Stimulated activated CD4-positive, alpha-beta T cell treated with anti-CD3 and anti-CD28 coated beads, Interleukin-4, amount 100 ng/mL, for 4 hours (primary cell): ENCODE results near the gene LRTM2.

Source experiments
- DNase-seq, 2 experiments: peaks; one replicate each; pipeline ENCODE4 v3.0.0-alpha.2; 2020

Gene LRTM2

DNA sequence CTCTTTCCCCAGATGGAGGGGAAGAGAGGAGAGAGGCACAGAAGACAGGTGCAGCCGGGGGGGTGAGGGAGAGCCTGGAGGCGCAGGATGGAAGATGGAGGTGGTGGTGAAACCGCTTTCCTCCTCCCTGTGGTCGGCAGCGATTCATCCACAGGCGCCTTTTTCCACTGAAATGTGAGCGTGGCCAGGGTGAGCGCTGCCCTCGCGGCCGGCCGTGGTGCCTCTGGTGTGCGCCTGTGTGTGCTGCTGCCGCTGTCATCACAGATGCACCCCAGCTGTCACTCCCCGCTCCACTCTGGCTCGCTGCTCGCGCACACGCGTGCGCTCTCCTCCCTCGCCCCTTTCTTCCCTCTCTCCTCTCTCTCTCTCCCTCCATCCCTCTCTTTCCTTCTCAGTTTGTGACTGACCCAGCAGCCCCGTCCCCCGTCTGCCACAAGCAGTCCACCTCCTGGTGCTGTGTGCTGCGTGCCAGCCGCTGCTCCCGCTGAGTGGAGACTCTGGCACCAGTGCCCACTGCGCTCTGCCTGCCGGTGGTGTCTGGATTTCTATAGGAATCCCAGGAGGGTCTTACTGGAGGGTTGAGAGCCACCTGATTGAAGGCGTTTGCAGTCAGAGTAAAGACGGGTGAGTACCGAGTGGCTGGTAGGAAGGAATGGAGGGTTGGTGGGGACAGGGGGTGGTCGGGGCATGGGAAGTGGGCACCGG lies at the start of gene LRTM2:
LRTM2 (plus strand) TSS at position 375 of the 705 bp plus-strand sequence. CDS start 7,584 bp downstream, outside the sequence.
- DNase-seq: no peak

DNA sequence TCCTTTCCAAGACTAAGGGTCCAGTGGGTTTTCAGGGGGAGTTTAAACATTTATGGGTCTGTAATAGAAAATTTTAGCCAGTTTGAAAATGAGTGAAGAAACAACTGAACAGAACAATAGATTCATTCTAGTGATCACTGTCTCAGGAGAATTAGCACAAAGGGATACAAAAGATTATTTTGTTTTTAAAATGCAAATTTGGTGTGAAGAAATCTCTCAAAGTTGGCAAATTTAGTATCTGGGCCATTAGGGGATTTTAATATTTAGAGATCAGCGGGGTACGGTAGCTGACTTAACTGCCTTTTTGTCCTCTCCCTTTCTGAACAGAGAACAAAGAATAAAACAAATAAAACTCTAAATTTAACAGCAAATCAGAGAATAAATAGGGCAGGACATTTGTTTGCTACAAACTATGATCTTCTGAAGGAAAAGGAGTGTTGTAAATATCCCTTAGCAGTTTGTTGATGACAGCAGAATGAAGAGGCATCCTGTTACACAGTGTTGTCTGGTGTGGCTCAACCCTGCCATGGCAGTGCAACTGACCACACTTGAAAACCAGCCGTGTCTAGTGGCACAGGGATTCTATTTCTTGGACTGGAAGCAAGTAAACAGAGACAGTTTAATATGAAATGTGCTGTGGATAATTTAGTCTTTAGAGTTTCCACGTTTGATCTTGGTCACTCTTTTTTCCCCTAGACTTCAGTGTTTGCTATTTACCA lies 46.3 kb upstream of the LRTM2 start:
- no peak for DNase-seq

DNA sequence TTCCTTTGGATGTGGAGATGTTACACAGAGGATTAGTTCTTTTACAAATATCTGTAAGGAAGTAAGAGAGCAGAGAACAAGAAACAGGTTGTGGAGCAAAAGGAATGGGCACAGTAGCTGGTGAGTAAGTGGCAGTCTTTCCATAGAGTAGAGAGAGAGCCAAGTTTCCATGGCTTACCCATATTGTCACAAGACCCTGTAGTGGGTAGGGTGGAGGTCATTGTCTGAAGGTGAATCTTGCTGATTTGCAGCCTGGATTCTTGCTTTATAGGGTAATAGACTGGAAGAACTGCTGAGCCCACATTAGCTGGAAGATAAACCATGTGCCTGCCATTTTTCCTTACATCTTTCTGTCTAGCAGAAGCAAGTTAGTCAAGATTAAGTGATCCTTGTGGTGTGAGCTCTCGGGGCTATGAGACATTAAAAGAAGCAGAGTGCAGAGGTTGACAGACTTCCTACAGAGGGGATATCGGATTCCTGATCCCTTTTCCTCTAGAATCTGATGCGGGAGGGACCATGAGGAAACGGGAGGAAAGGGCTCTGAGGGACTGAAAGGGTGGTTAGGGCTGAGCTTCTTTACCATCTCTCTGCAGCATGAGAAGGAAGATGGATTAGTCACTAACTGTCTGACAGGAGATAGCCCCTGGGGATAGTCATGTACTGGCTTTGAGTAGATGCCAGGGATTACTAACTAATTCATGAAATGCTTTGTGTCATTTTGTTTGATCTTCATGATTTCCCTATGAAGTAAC lies 44.0 kb upstream of the LRTM2 start:
- DNase-seq: no peak

DNA sequence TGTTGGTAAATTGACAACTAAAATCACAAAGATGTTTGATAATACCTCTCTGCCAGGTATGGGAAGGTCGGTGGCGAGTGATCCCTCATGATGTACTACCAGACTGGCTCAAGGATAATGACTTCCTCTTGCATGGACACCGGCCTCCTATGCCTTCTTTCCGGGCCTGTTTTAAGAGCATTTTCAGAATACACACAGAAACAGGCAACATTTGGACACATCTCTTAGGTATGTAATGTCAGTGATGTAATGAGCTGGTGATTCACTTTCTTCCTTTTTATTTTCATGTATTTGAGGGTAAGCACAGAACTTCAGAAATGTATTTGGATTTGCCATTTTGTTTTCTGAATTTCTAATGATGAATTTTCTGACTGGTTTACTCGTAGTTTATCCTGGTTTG lies 42.6 kb upstream of the LRTM2 start:
- DNase-seq: no peak

DNA sequence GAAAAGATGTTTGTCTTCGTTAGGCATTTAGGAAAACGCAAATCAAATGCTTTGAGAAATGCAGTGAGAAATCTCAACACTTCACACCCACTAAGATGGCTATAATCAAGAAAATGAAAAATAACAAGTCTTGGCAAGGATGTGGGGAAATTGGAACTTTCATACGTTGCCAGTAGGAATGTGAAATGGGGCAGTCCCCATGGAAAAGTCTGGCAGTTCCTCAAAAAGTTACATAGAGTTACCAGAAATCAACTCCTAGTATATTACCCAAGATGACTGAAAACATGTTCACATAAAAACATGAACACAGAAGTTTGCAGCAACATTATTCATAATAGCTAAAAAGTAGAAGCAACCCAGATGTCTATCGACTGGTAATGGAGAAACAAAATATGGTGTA lies 41.5 kb upstream of the LRTM2 start:
- DNase-seq: no peak

DNA sequence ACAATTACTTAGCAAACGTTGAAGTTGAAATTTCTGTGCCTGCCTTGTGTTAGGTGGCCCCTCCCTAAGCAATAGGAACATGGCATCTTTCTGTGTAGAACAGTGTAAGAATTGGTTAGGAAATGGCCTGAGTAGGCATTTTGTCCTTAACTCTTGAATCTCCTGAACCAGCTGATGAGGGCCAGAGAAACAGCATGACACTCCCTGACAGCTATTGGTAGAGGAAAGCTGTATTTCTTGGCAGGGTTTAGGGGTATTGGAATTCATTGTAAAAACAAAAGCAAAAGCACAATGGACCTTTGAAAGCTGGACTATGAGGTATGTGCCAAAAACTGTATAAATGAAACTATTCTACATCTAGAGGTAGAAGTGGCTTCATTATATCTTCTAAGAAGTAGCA lies 40.6 kb upstream of the LRTM2 start:
- DNase-seq: no peak

DNA sequence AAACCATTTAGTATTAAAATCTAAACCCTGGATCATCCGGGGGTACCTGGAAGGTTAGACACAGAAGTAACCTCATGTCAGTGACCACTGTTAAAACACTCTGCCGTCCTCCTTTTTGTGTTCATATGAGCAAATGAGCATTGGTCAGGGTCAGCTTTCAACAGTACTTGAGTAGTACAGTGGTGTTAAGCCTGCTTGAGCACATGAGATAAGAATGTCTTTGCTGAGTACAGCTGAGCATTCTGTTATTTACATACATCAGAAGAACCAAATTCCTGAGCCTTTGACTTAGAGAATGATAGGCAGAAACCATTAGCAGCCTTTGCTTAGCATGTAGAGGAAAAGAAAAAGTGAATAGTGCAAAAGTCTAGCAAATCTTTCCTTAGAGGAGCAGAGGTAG lies 38.6 kb upstream of the LRTM2 start:
- DNase-seq: no peak

DNA sequence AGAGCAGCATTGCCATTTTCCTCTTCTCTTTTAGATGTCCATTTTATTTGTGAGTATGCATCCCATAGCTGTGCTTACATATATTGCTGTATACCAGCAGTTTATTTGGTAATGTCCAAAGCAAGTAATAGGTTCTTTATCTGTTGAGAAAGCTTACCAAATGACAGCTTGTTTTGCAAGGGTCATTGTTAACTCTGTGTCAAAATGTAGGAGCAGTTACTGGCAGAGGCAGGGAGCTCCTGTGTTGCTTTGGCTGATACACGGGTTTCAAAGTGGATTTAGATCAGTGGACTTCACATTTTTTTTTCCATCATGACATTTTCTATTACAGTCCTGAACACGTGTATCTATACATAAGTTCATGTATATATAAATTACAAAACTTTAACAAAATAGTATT lies 38.1 kb upstream of the LRTM2 start:
- no peak for DNase-seq

DNA sequence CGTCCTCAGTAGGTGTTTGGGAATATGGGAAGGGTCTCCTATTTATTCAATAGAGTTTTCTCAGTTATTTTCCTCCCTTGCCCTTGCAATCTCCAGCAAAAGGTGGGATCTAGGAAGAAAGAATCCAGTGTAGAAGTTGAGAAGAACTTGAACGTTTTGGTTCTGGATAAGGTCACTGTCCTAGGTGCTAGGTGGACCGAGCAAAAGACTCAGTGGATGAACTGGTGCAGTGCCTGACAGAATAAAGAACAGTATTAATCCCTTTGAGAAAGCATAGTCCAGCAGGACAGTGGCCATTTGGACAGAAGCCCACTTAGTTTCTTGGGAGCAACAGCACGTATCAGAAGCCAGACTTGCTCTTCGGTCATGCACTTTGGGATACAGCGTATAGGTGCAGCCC lies 32.7 kb upstream of the LRTM2 start:
- no peak for DNase-seq

DNA sequence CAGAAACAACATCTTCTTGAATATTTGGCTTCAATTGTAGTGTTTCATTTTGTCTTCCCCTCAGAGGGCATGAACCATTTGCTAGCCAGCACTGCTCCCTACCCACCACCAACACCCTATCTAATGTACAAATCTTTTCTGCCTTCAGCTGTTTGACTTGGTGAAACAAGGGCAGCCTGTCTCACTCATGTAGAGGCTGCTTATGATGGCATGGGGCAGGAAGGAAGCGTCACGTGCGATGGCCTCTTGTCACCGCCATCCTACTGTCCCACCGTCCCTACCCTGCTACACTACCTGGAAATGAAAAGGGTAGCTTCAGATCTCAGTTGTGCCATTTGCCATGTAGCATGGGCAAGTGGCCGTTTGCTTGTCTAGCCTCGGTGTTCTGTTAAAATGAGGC lies 29.9 kb upstream of the LRTM2 start:
- DNase-seq: no peak

DNA sequence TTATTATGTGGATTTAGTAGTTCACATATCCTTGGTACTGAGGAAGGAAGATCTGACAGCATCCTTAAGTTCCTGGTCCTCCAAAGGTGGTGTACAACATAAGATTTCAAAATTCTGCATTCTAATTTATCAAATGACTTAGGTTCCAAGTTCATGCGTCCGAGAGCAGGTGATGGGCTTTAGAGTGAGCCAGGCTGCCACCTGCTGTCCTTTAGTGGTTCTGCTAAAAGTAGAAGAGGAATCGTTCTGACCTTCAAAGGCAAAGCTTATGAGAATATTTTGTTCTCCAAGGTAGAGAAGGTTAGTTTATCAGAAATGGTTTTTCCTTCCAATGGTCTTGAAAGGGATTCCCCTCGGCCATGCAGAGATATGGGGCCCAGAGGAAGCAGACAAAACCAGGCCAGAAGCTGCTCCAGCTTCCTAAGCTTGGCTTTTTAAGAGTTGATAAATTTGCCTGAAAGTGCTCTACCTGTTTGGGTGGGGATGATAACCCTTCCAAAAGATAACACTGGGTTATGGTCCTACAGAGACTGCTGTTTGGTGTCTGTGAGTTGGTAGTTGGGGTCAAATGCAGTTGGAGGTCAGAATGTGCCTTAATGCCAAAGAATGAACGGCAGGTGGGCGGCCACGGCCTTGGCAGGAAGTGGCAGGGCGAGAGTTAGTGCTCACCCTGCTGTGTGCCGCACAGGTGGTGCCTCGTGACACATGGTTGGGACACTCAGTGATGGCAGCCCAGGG lies 29.1 kb upstream of the LRTM2 start:
- peak; percentile 49 to 62 for DNase-seq

DNA sequence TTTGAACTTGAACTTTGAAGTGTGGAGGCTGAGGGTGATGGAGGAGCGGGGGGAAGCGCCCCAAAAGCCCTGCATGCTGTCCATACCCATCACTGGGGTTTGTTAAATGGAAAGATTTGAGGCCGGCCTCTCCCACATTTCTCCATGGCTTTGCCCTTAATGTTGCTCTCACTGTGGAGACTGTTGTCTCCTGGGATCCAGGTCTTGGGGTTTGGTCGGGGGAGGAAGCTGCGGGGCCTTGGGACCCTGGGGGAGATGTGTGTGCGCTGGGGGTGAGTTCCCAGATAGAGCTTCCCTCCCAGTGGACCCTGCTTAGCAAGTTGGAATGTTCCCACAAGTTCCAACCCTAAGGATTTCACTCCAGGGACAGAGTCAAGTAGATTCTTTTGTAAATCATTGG lies 28.0 kb upstream of the LRTM2 start:
- DNase-seq: no peak

DNA sequence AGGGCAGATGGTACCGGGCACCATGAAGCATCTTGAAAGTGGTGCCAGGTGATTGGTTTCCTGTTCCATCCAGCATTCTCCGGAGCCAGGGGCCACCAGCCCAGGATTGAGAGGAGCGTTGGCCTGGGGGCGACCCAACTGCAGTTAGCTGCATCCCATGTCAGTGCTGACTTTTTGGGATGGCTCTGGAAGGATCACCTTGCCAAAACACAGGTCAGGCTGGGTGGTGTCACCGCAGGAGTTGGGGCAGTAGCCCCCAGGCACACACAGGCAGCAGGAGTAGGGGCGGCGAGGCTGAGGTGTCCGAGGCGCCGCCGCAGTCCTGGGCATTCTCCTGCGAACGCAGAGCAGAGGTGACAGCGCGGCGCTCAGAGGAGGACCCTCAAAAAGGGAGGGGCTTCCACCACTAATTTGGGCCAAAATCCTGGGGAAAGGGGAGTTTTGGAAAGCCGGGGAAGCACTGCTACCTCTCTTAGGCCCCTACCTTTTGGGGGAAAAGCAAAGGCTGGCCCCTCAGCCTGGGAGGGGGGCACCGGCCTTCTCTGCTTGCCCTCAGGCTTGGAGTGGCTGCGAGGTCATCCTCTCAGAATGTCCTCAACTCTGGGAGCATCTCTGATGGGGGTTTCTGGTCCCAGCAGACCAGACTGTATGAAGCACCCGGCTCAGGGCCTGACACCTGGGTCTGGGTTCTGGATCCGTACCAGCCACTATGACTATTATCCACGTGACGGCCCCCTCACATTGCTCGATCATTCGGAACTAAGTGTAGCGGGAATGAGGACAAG lies 26.7 kb upstream of the LRTM2 start:
- no peak for DNase-seq

DNA sequence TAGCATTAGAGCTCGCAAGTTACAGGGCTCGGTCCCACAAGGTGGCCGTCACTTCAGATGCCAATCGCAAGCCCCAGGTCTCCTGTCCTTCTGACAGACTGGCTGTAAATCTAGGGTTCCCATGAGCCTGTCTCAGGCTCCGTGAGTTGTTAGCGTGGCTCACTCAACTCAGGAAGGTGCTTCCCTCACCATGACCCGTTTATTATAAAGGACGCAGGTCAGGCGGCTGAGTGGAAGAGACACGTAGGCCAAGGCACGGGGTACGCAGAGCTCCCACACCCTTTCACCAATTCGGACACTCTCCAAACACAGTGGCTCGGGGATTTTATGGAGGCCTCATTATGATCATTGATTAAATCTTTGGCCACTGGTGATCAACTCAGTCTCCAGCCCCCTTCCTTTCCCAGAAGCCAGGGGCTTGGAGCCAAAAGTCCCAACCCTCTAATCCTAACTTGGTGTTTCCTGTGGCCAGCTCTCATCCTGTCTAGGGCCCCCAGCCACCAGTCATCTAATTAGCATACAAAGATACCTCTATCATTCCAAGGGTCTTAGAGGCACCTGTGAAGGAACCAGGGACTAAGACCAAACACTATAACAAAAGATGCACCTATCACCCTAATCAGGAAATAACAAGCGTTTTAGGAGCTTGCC lies 25.8 kb upstream of the LRTM2 start:
- DNase-seq: no peak

DNA sequence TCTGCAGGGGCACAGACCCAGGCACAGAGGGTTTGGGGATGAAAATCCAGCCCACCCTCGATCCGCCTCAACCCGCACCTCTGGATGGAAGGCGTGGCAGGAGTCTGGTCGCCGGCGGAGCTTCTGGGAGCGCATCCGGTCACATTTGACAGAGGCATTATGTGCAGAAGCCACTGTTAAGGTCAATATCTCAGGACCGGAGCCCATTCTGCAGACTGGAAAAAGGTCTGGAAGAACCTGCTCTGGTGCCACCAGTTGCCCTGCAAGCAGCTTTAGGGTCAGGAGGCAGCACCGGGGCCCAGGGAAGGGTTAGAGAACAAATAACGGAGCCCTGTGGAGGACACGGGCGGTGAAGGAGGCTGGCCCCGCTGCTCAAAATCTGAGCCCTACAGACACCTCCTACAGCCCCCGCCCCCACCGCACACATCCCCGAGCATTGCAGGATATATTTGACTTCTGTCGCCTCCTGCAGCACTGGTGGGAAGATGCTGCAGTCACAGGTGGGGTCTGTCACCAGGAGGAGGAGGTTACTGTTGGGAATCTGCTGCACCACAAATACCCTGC lies 25.1 kb upstream of the LRTM2 start:
- DNase-seq: no peak

DNA sequence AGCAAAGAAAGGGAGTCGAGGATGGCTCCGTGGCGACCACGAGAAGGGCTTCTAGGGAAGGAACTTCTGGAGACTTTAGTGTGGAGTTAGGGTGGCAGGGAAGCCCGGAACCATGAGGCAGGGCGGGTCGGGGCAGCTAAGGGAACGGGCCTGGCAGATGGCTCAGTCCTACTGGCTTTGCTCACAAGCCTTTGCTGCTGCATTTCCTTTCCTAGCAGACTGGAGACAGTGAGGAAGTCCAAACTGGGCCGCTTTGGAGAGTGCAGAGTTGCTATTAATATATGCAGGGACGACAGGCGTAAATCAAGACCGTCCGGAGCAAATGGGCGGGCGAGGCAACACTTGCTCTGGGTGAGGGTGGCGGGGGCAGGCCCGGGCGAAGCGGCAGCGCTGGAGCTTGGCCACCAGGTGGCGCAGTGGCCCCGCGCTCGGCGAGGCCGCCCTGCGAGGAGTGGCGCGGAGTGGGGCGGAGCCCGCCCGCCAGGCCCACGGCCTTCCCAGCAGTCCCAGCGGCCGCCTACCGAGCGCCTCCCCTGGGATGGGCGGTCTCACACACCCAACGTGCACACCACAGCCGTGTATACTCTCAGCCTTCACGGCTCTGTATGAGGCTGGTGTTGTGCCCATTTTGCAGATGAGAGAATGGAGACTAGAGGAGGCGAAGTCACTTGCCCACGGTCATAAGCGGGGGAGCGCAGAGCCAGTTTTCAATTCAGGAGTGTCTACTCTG lies 24.4 kb upstream of the LRTM2 start:
- peak; percentile 94 for DNase-seq

DNA sequence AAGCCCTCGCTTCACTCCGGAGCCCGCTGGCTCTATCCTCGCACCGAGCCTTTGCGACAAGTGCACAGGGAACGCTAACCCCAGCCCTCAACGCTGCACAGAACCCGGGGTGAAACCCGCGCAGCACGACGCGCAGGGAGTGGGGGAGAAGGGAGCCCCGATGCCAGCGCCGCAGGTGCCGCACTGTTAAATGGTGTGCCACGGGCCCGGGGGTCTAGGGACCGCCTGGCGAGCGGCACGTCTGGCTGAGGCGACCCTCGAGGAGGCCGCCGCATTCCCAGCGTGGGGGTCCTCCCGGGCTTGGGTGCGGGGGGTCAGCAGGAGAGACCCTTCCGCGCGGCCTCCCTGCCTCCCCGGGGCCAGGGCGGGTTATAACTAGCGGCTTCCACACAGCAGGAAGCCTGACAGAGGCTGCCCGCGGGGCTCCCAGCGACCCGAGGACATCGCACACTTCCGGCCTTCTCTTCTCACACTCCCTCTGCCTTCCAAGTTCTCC lies 23.8 kb upstream of the LRTM2 start:
- DNase-seq: peak; percentile 43 to 47

DNA sequence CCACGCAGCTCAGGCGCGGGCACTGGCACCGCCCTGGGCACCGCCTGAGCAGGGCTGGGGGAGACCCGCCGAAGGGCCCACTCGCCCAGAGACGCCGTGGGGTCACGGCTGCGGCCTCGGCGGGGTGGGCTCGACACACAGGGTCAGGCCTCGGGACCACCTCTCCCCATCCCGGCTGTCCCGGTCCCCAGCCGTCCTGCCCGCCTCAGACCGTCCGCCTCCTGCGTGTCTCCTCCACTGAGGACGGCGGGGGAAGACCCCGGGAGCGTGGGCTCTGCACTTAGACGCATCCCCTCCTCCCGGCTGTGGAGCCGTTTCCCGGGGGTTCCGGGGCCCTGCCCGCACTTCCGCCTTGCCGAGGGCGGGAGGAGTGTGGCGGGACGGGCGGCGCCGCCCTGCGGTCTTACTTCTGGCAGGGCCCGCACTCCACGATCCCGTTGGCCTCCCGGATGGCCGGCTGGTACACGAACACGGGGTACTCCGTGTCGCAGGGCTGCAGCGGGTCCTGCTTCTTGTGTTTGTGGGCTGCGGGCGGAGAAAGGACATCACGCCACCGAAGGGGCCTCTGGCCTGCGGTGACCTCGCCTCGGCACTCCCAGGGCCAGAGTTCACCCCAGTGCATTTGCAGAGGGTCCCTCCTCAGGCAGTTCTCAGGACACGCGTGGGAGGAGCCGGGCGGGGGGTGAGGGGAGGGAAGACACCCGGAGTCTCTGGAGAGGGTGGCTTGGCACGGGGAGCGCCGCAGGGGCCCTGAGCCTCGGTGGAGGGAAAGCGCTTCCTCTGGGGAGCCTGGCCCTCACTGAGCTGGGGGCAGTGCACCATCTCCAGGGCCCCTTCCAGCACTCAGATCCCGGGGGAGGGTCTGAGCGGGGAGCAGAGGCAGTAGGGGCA lies 23.1 kb upstream of the LRTM2 start:
- DNase-seq: peak; percentile 52 to 65

DNA sequence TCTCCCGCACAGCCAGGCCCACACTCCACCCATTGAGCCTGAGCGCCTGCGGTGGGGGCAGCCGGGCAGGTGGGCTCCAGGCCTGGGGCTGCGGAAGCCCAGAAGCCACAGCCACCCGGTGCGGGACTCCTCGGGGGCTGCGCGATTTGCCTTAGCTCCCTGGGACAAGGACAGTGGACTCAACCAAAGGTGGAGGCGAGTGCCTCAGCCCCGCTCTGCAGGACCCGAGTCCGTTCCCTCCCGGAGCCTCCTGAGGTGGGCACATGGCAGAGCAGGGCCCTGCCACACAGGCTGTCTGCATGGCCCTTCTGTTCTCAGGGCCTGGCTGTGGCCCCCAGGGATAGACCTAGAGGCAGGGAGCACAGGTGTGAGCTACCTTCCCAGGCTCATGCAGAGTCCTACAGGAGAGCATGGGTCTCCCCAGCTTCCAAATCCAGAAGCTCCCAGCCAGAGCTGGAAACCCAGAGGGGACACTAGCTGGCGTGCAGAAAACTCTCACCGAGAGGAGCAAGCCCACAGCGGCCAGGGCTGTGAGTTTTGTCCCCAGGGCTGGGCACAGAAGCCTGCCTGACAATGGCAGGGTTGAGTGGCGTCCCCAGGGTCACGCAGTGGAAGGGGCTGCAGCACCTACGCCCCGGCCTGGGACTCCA lies 22.2 kb upstream of the LRTM2 start:
- DNase-seq: no peak
